H9 (cell line): Measurements from ENCODE around the gene IL36B. TPM values are rescaled to one million over a fixed set of nuclear protein-coding genes. Genes with fewer than 3 reads are reported as not detected.

Source experiments
- DNase-seq: peaks from one replicate; pipeline ENCODE4 v3.0.0-alpha.2; 2017
- H2AFZ ChIP-seq: one replicate; pipeline ENCODE4 v1.6.1; 2013; ENCODE audit warnings: mild to moderate bottlenecking, low read length, control low read depth, moderate library complexity
- H2AK5ac ChIP-seq: 2 replicates; pipeline ENCODE4 v1.6.1; 2013; ENCODE audit warnings: low read length, control low read depth, mixed read lengths; ENCODE audit not compliant: insufficient read length
- H2BK120ac ChIP-seq: one replicate; pipeline ENCODE4 v1.6.1; 2013; ENCODE audit warnings: low read depth, mild to moderate bottlenecking, low read length, control low read depth, inconsistent platforms; ENCODE audit not compliant: poor library complexity, severe bottlenecking
- H2BK12ac ChIP-seq: 2 replicates; pipeline ENCODE4 v1.6.1; 2013; ENCODE audit warnings: low read length, control low read depth, mixed read lengths, low read depth; ENCODE audit not compliant: insufficient read length
- H2BK15ac ChIP-seq: 2 replicates; pipeline ENCODE4 v1.6.1; 2013; ENCODE audit warnings: low read depth, low read length, control low read depth
- H2BK20ac ChIP-seq: one replicate; pipeline ENCODE4 v1.6.1; 2013; ENCODE audit warnings: low read depth, mild to moderate bottlenecking, low read length, control low read depth, inconsistent platforms; ENCODE audit not compliant: poor library complexity, severe bottlenecking
- H2BK5ac ChIP-seq: 2 replicates; pipeline ENCODE4 v1.6.1; 2013; ENCODE audit warnings: low read length, control low read depth, mixed read lengths; ENCODE audit not compliant: insufficient read length
- H3K14ac ChIP-seq: 2 replicates; pipeline ENCODE4 v1.6.1; 2013; ENCODE audit warnings: low read length, control low read depth; ENCODE audit not compliant: insufficient read depth
- H3K18ac ChIP-seq: 2 replicates; pipeline ENCODE4 v1.6.1; 2013; ENCODE audit warnings: low read depth, mild to moderate bottlenecking, mixed read lengths, low read length, control low read depth; ENCODE audit not compliant: insufficient read length
- H3K23ac ChIP-seq: 2 replicates; pipeline ENCODE4 v1.6.1; 2013; ENCODE audit warnings: low read length, control low read depth, mixed read lengths, low read depth; ENCODE audit not compliant: insufficient read length
- H3K23me2 ChIP-seq: 2 replicates; pipeline ENCODE4 v1.6.1; 2013; ENCODE audit warnings: low read depth, mild to moderate bottlenecking, mixed read lengths, low read length, control low read depth; ENCODE audit not compliant: insufficient read length, poor library complexity, severe bottlenecking
- H3K27ac ChIP-seq: 2 replicates; pipeline ENCODE4 v1.5.1; 2013; ENCODE audit warnings: low read length, control low read depth, mixed read lengths, low read depth; ENCODE audit not compliant: insufficient read length
- H3K27me3 ChIP-seq: 2 replicates; pipeline ENCODE4 v1.6.1; 2013; ENCODE audit warnings: low read length, control low read depth, inconsistent platforms; ENCODE audit not compliant: insufficient read depth
- H3K4ac ChIP-seq: 2 replicates; pipeline ENCODE4 v1.6.1; 2013; ENCODE audit warnings: low read depth, mild to moderate bottlenecking, control low read depth, inconsistent platforms, low read length, moderate library complexity
- H3K4me1 ChIP-seq: 2 replicates; pipeline ENCODE4 v1.6.1; 2013; ENCODE audit warnings: low read length, control low read depth, inconsistent platforms; ENCODE audit not compliant: insufficient read depth
- H3K4me2 ChIP-seq: 2 replicates; pipeline ENCODE4 v1.6.1; 2013; ENCODE audit warnings: low read length, control low read depth, mixed read lengths; ENCODE audit not compliant: insufficient read length, insufficient read depth
- H3K56ac ChIP-seq: 2 replicates; pipeline ENCODE4 v1.6.1; 2013; ENCODE audit warnings: low read depth, mild to moderate bottlenecking, mixed read lengths, low read length, control low read depth; ENCODE audit not compliant: insufficient read length
- H3K79me1 ChIP-seq: 2 replicates; pipeline ENCODE4 v1.6.1; 2013; ENCODE audit warnings: low read depth, mild to moderate bottlenecking, moderate library complexity, low read length, control low read depth, inconsistent platforms; ENCODE audit not compliant: insufficient read depth, poor library complexity, severe bottlenecking
- H3K79me2 ChIP-seq: 2 replicates; pipeline ENCODE4 v1.6.1; 2013; ENCODE audit warnings: low read length, control low read depth, inconsistent platforms; ENCODE audit not compliant: insufficient read depth
- H3K9ac ChIP-seq: 2 replicates; pipeline ENCODE4 v1.6.1; 2013; ENCODE audit warnings: low read length, control low read depth, mixed read lengths; ENCODE audit not compliant: insufficient read length; ENCODE audit errors: extremely low read depth
- H3K9me3 ChIP-seq: one replicate; pipeline ENCODE4 v1.6.1; 2013; ENCODE audit warnings: low read depth, low read length, inconsistent platforms; ENCODE audit not compliant: control insufficient read depth
- H3T11ph ChIP-seq: one replicate; pipeline ENCODE4 v1.6.1; 2013; ENCODE audit warnings: mild to moderate bottlenecking, low read length, control low read depth, inconsistent platforms
- H4K20me1 ChIP-seq: one replicate; pipeline ENCODE4 v1.6.1; 2013; ENCODE audit not compliant: control insufficient read depth, insufficient read length, insufficient read depth
- H4K5ac ChIP-seq: 2 replicates; pipeline ENCODE4 v1.6.1; 2013; ENCODE audit warnings: low read depth, mild to moderate bottlenecking, mixed read lengths, low read length, control low read depth; ENCODE audit not compliant: insufficient read length
- H4K8ac ChIP-seq: replicated peaks from 2 replicates; pipeline ENCODE4 v1.6.1; 2013; ENCODE audit warnings: low read length, control low read depth, mixed read lengths, low read depth; ENCODE audit not compliant: insufficient read length
- H4K91ac ChIP-seq: 2 replicates; pipeline ENCODE4 v1.6.1; 2013; ENCODE audit warnings: low read depth, mild to moderate bottlenecking, moderate library complexity, mixed read lengths, low read length, control low read depth; ENCODE audit not compliant: insufficient read length
- H3K27ac Mint-ChIP-seq, 3 experiments: 2 replicates in 2 of 3; 3 replicates in 1 of 3; pipeline ENCODE4 v1.8.0; 2020 to 2021; ENCODE audit warnings: mixed read lengths in 3 of 3, mild to moderate bottlenecking in 1 of 3, moderate library complexity in 1 of 3
- H3K27me3 Mint-ChIP-seq: 2 replicates; pipeline ENCODE4 v1.8.0; 2021; ENCODE audit warnings: low read depth, mild to moderate bottlenecking, moderate library complexity, mixed read lengths
- H3K36me3 Mint-ChIP-seq, 3 experiments: 2 replicates in 2 of 3; 3 replicates in 1 of 3; pipeline ENCODE4 v1.8.0; 2020 to 2021; ENCODE audit warnings: low read depth in 3 of 3, mixed read lengths in 3 of 3; ENCODE audit not compliant: insufficient read depth in 1 of 3
- H3K4me1 Mint-ChIP-seq, 2 experiments: 2 replicates each; pipeline ENCODE4 v1.8.0; 2020; ENCODE audit warnings: mixed read lengths in 2 of 2
- H3K4me3 Mint-ChIP-seq, 2 experiments: 2 replicates in 1 of 2; 3 replicates in 1 of 2; pipeline ENCODE4 v1.8.0; 2020 to 2021; ENCODE audit warnings: mild to moderate bottlenecking in 2 of 2, mixed read lengths in 2 of 2, moderate library complexity in 1 of 2
- H3K9me3 Mint-ChIP-seq, 2 experiments: 2 replicates in 1 of 2; 3 replicates in 1 of 2; pipeline ENCODE4 v1.8.0; 2020; ENCODE audit warnings: mild to moderate bottlenecking in 2 of 2, mixed read lengths in 2 of 2, moderate library complexity in 1 of 2
- CTCF ChIP-seq: fragments of 200-600 bp; sonication (generic); conservative IDR thresholded peaks from 3 replicates; pipeline ENCODE4 v1.8.0; 2021; ENCODE audit warnings: antibody characterized with exemption, mild to moderate bottlenecking
- WGBS: extraction: QIAGEN DNeasy Blood & Tissue Kit; methylation state at CpG from one replicate; pipeline ENCODE4 v1.1.7; 2013; ENCODE audit warnings: missing lambda C conversion rate, low lambda C conversion rate, mixed read lengths; ENCODE audit not compliant: insufficient read length; ENCODE audit errors: extremely low coverage; 5-methylcytosine and 5-hydroxymethylcytosine counted together
- total RNA-seq: library from RNA; stranded (reverse); gene quantifications from 2 replicates; pipeline ENCODE4 v1.2.1, GENCODE V29; 2021

IL36B gene
- total RNA-seq, 1 experiment from 2014 or later: not detected

- Histone ChIP-seq H3K23me2 (no peaks in the 10 kb centered on the region), H3T11ph (no peak overlapping the region), H2BK20ac (no peak overlapping the region), H2AK5ac (no peak overlapping the region), H3K4me2 (no peak overlapping the region), H4K20me1 (no peaks in the 10 kb centered on the region), H2BK12ac (no peak overlapping the region), H4K91ac (no peak overlapping the region), H3K79me2 (no peaks in the 10 kb centered on the region), H3K27me3 (no peaks in the 10 kb centered on the region), H3K79me1 (no peaks in the 10 kb centered on the region), H2BK120ac (no peak overlapping the region), H2BK5ac (no peak overlapping the region), H3K27ac (no peak overlapping the region), H3K9ac (no peak overlapping the region), H4K8ac (no peak overlapping the region), H3K56ac (no peak overlapping the region), H3K4me1 (no peaks in the 10 kb centered on the region), H2AFZ (no peak overlapping the region), H3K23ac (no peak overlapping the region), H2BK15ac (no peak overlapping the region), H3K14ac (no peak overlapping the region), H3K9me3 (no peaks in the 10 kb centered on the region), H3K18ac (no peak overlapping the region), H3K4ac (no peak overlapping the region), H4K5ac (no peak overlapping the region)
- Mint-ChIP-seq H3K36me3 (no peaks in the 10 kb centered on the region), H3K4me3 (no peak overlapping the region), H3K9me3 (peaks cover 27 to 68% of the 10 kb centered on the region in 2 experiments), H3K4me1 (no peaks in the 10 kb centered on the region), H3K27me3 (peaks cover 46% of the 10 kb centered on the region), H3K27ac (no peak overlapping the region)
- WGBS: no CpG with 5 or more reads among the region's 2 CpGs
- no peak for DNase-seq
- TF ChIP-seq CTCF: no peak
These were observed 38.6 kb downstream of the IL36B start for GRCh38 chr2:113014067-113014466.
